A172 (cell line): ENCODE data around the gene CST9L. TPM values are rescaled to one million over a fixed set of nuclear protein-coding genes. Genes with fewer than 3 reads are reported as not detected.

Experiments
- DNase-seq: peaks from one replicate; pipeline ENCODE4 v3.0.0-alpha.2; 2015; ENCODE audit warnings: low spot score
- total RNA-seq: library from RNA; depleted of rRNA; stranded (reverse); fragments of >200 nt; shearing (Covaris generic); gene quantifications from 2 replicates; pipeline ENCODE4 v1.2.3, GENCODE V29; 2014

Gene CST9L
- total RNA-seq, 1 experiment from 2014 or later: not detected

GRCh38 chr20:23546435-23547144 is 21.7 kb downstream of the CST9L start:
- no peak for DNase-seq

DNA sequence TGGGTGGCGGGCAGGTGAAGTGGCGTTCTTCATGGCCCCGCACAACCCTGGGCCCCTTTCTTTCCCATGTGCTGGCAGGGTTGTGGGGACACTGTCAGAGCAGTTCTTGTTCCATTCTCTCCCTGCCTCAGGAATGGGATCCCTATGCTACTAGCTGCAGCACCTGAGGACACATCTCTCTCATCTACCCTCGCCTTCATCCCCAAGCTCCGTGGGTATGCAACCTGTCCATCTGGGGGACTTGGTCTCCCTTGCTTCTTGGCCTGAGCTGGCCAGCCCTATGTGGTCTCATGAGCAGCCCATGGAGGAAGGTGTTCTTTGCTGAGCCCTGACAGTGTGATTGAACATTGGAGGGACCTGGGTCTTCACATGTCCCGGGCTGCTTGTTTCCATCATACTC is 24.2 kb downstream of the CST9L start:
- no peak for DNase-seq

DNA sequence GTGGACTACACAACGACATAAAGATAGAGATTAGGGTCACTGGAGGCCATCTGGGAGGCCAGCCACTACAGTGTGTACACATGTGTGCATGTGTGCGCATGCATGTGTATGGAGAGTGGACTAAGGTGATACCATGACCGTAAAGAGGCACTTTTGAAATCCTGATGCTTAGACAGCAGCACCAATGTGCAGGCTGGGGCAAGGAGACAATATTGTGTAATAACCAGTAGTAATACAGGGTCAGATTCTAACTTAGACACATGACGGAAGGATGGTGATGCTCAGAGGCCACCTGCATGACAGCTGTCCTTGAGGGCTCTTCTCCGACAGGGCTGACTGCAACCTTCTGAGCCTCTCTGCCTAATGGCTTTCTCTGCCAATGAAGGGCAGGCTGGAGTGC is 25.5 kb downstream of the CST9L start:
- no peak for DNase-seq

DNA sequence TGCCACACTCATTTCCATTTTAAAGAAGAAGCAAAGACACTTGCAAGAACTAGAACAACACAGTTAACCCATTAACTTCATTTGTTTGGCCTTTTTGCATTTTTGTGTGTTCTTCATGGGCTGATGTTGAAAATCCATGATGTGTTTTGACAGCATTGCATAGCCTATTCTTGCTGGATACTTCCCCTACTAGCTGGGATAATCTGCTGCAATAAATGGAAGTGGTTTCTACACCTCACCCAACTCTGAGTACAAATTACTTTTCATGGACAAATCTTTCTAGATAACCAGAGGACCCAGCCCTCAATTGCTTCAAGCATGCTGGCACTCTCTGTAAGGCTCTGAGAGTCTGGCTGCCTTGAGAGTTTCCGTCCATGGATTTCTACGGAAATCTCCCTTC is 26.5 kb downstream of the CST9L start:
- no peak for DNase-seq

GRCh38 chr20:23541330-23541729 is 27.0 kb downstream of the CST9L start:
- peak; percentile 25 for DNase-seq

GRCh38 chr20:23540624-23541023 is 27.7 kb downstream of the CST9L start:
- no peak for DNase-seq

DNA sequence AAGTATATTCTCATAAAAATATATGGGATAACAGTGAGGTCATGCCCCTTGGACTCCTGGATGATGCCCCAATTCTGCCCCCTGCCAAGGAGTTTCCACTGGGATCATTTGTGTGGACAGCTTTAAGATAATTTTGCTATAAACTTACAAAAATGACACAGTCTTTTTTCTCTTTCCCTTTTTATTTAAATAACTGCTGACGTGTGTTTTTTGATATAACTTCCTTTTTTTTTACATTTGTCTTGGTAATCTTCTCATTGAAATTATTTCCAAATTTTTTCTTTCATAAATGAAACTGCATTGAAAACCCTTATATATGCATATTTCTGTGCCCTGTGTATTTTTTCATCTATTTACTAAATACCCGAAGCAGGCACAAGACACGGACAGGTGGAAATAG is 31.3 kb downstream of the CST9L start:
- no peak for DNase-seq

GRCh38 chr20:23536328-23536974 is 31.8 kb downstream of the CST9L start:
- no peak for DNase-seq

DNA sequence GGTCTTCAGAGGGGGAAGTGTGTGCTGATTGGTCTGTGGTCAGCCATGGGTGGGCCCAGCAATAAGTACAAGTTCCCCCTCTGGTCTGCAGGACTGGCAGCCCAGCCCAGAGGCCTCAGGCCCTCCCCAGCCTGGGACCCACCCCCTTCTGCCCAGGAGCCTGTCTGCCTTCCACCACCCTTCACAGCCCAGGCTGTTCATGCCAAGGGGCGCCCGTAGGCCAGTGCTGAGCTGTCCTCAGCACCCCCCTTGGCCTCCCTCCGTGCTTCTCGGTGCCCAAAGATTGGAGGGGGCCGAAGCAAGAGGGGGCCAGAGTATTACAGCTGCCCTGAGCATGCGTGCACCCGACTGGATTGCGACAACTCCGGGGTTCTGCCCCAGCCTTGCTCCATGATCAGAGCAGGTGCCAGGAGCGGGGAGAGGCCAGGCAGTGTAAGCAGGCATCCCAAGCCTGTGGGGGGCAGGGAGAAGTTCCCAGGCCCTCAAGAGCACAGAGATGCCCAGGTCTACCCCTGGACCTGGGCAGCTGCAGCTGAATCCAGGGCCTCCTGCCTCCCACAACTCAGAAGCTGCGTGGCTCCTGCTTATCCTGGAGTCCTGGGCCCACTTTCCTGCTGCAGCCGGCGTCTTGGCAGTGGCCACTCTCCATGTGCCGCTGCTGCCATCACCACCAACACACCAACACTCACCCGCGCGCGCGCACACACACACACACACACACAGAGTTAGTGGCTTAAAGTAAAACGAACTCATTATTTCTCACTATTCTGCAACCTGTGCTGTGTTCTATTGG is 33.3 kb downstream of the CST9L start:
- no peak for DNase-seq

DNA sequence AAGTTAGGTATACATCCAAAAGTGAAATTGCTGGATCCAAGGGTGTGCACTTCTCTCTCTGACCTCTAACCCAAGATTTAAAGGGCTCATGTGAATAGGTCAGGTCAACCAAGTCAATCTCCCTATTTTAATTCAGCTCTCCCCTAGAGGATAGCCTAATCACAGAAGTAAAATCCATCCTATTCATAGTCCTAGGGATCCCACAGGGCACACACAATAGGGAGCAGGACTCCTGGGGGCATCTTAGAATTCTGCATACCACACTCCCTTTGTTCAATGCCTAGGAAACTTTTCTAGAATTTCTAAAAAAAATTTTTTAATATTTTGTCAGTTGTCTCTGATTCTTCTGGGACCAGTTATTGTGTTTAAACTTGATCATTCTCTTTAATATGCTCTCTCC is 35.1 kb downstream of the CST9L start:
- DNase-seq: no peak

- DNase-seq: no peak
These were observed 35.8 kb downstream of the CST9L start for GRCh38 chr20:23532533-23532932.

- DNase-seq: no peak
These were observed 37.2 kb downstream of the CST9L start for GRCh38 chr20:23530937-23531567.

GRCh38 chr20:23528867-23529431 is 39.3 kb downstream of the CST9L start:
- DNase-seq: peak; percentile 46

DNA sequence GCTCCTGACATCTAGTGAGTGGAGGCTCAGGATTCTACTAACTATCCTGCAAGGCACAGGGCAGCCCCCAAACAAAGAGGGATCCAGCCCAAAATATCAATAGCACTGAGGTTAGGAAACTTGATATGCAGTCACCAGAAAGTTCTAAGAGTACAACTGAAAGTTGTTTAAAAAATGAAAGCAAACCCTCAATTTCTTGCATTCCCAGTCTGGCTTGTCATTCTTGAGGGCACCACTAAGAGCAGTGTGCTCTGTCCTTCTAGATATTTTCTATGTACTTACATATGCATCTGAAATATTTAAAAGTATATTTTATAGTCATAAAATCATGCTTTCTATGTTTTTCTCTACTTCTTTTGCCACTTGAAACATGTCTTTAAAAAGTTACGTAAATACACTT is 41.4 kb downstream of the CST9L start:
- no peak for DNase-seq

GRCh38 chr20:23524146-23524545 is 44.1 kb downstream of the CST9L start:
- DNase-seq: no peak

DNA sequence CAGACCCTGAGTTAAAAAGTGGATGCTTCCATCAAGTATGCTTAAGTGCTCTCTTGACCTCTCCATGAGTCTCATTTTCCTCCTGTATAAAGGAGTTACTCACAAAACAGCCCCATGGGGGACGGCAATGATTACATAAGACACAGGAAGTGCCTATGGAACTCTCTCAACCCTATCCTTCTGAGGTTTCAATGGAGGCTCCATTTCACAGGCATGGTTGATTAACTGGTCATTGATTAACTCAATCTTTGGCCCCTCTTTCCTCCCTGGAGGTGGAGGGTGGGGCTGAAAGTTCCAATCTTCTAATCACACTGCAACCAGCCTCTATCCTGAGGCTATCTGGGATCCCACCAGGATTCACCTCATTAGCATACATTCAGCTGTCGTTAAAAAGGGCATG is 48.1 kb downstream of the CST9L start:
- DNase-seq: no peak

- no peak for DNase-seq
These were observed 48.7 kb downstream of the CST9L start for GRCh38 chr20:23519556-23519955.

DNA sequence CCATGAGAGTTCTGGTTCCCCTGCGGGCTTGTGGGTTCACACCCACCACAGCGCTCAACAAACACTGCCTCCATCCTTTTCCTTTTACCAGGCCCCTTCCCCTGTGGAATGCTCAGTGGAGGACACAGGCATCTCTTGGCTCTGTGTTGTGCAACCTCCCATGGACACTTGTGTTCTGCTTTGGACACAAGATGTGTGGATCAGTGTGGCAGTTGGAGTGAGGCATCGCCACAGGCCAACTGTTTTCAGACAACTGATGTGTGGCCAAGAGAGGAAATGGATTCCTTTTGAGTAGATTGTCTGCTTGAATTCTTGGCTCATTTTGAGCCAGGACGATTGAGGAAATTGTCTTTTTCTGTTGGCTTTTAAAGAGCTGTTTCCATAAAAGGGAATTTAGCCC is 50.6 kb downstream of the CST9L start:
- no peak for DNase-seq

GRCh38 chr20:23515250-23515939 is 52.9 kb downstream of the CST9L start:
- no peak for DNase-seq

GRCh38 chr20:23514848-23515247 is 53.4 kb downstream of the CST9L start:
- no peak for DNase-seq
